ENCODE data around the gene SERPINA4. TPM values are rescaled to one million over a fixed set of nuclear protein-coding genes. Genes with fewer than 3 reads are reported as not detected.

SERPINA4 gene
- polyA plus RNA-seq, 1 of the 3 experiments (the other 2 are of a cell fraction) = not detected

DNA sequence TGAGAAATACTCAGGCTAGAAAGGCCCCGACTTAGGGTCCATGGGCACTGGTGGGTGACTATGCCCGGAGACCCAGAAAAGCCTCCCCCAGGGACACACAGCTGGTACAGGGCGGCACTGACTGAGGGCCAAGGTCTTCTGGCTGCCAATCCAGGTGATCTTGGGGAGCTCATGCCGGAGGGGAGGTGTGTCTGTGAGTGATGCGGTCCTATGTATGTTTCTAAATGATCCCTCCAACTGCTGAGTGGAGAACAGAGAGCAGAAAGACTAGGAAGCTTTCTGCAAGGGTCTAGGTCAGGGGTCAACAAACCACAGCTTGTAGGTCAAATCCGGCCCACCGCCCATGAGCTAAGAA lies 391 bp downstream of the SERPINA4 start:
- H2AFZ ChIP-seq (ENCODE audit: low read depth) = no peak overlapping the region
- H3K27ac ChIP-seq (ENCODE audit: low read depth in 2 of 2, low read length in 1 of 2) = no peak overlapping the region
- WGBS (ENCODE audit: low lambda C conversion rate) = 53% methylated on average over 7 of the region's 7 CpGs
- no peaks in the 10 kb centered on the region; the same call in 1 of the 2 replicates for H3K27me3 ChIP-seq (ENCODE audit: insufficient read depth)
- ChIA-PET CTCF (interaction anchor here (6.1 kb wide), 1 partner anchor 12 kb away, joined by 49 read pairs; no protein-coding TSS in a partner anchor), POLR2A (no interaction called here)
- no peaks in the 10 kb centered on the region for H4K20me1 ChIP-seq (ENCODE audit: insufficient read depth)
- no peaks in the 10 kb centered on the region for H3F3A ChIP-seq (replicated peaks; ENCODE audit: insufficient read depth)
- H3K4me3 ChIP-seq (ENCODE audit: low read depth in 2 of 2, low read length in 1 of 2) = no peak overlapping the region
- no peaks in the 10 kb centered on the region for H3K9me3 ChIP-seq
- no peaks in the 10 kb centered on the region for H3K36me3 ChIP-seq (replicated peaks in 1 of 2; ENCODE audit: control insufficient read depth in 1 of 2, insufficient read depth in 2 of 2, low read length in 1 of 2)
- no peaks in the 10 kb centered on the region for H3K9me2 ChIP-seq
- no peaks in the 10 kb centered on the region for H3K4me1 ChIP-seq (ENCODE audit: control insufficient read depth in 1 of 2, insufficient read depth in 2 of 2, low read depth in 1 of 2, low read length in 1 of 2)
- no peak overlapping the region for H3K9ac ChIP-seq
- TF ChIP-seq NRF1 (IDR thresholded peaks at IDR 0.05; ENCODE audit: low read depth, low read length) = no peak
- TF ChIP-seq ZBTB33 (IDR thresholded peaks at IDR 0.05; ENCODE audit: borderline replicate concordance, low read depth) = no peak
- TF ChIP-seq FOXJ3 (CRISPR knock-in tag; IDR thresholded peaks at IDR 0.05) = no peak
- TF ChIP-seq, protein P1, sequence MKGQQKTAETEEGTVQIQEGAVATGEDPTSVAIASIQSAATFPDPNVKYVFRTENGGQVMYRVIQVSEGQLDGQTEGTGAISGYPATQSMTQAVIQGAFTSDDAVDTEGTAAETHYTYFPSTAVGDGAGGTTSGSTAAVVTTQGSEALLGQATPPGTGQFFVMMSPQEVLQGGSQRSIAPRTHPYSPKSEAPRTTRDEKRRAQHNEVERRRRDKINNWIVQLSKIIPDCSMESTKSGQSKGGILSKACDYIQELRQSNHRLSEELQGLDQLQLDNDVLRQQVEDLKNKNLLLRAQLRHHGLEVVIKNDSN (IDR thresholded peaks at IDR 0.05; ENCODE audit: borderline replicate concordance, low read depth) = no peak
- TF ChIP-seq MAX (IDR thresholded peaks at IDR 0.05; ENCODE audit: low read depth) = no peak
- no peak for TF ChIP-seq GABPA (IDR thresholded peaks at IDR 0.05; ENCODE audit: low read depth)
- no peak for TF ChIP-seq POLR2AphosphoS5 (IDR thresholded peaks at IDR 0.05; ENCODE audit: low read depth, low read length)
- TF ChIP-seq JUND (IDR thresholded peaks at IDR 0.05) = no peak
- no peak for TF ChIP-seq RCOR1 (IDR thresholded peaks at IDR 0.05; ENCODE audit: low read length)
- TF ChIP-seq NFIC (IDR thresholded peaks at IDR 0.05; ENCODE audit: borderline replicate concordance) = no peak
- TF ChIP-seq SIN3A (IDR thresholded peaks at IDR 0.05; ENCODE audit: borderline replicate concordance, low read depth, low read length) = no peak
- TF ChIP-seq SMC3 (IDR thresholded peaks at IDR 0.05; ENCODE audit: low read depth, low read length) = no peak
- no peak for TF ChIP-seq FOXM1 (IDR thresholded peaks at IDR 0.05; ENCODE audit: low read depth)
- no peak for TF ChIP-seq RFX5 (IDR thresholded peaks at IDR 0.05; ENCODE audit: low read length)
- TF ChIP-seq EZH2phosphoT487 (IDR thresholded peaks at IDR 0.05; ENCODE audit: borderline replicate concordance, low read depth) = no peak
- TF ChIP-seq PBX3 (IDR thresholded peaks at IDR 0.05) = no peak
- no peak for TF ChIP-seq CTCF (IDR thresholded peaks at IDR 0.05)
- no peak for TF ChIP-seq MEF2A (IDR thresholded peaks at IDR 0.05; ENCODE audit: borderline replicate concordance, low read depth)
- TF ChIP-seq YY1 (IDR thresholded peaks at IDR 0.05; ENCODE audit: low read depth) = no peak
- no peaks in the 10 kb centered on the region for H3K79me2 ChIP-seq (ENCODE audit: insufficient read depth)
- no peak overlapping the region for H3K4me2 ChIP-seq
- DNase-seq = no peak

Measured in SK-N-SH (cell line).